HG03066 (cell line): ENCODE results near the gene CREBRF.
"Not testable (repeated sequence)": the region's sequence is repeated elsewhere in the genome, so short reads cannot be mapped to it uniquely, and the experiment has no call there.

Experiments
- ATAC-seq: cut with Tn5 transposase; IDR thresholded peaks from one replicate; pipeline ENCODE4 v1.9.1; 2021; ENCODE audit warnings: low read depth; ENCODE audit not compliant: unreplicated experiment

Gene CREBRF

GRCh38 chr5:173055983-173056782 lies at the start of gene CREBRF:
CREBRF (plus strand) TSS chr5:173056352; CDS start chr5:173080776, 24,424 bp downstream.
- peak; percentile 64 for ATAC-seq

GRCh38 chr5:173010021-173010420 lies 46.1 kb upstream of the CREBRF start:
- no peak for ATAC-seq

- ATAC-seq = no peak
Measured at GRCh38 chr5:173010547-173011464, 45.3 kb upstream of the CREBRF start.

- no peak for ATAC-seq
Measured at GRCh38 chr5:173011566-173011965, 44.6 kb upstream of the CREBRF start.

GRCh38 chr5:173012882-173013281 lies 43.3 kb upstream of the CREBRF start:
- ATAC-seq = no peak

GRCh38 chr5:173014671-173015070 lies 41.5 kb upstream of the CREBRF start:
- no peak for ATAC-seq

- ATAC-seq = no peak
Measured at GRCh38 chr5:173015192-173015591, 41.0 kb upstream of the CREBRF start.

- no peak for ATAC-seq
Measured at GRCh38 chr5:173015598-173016455, 40.3 kb upstream of the CREBRF start.

GRCh38 chr5:173016598-173017046 lies 39.5 kb upstream of the CREBRF start:
- ATAC-seq = no peak

GRCh38 chr5:173017087-173017486 lies 39.1 kb upstream of the CREBRF start:
- not testable (repeated sequence) for ATAC-seq

GRCh38 chr5:173018358-173018757 lies 37.8 kb upstream of the CREBRF start:
- no peak for ATAC-seq

- no peak for ATAC-seq
Measured at GRCh38 chr5:173020154-173020581, 36.0 kb upstream of the CREBRF start.

GRCh38 chr5:173020643-173021042 lies 35.5 kb upstream of the CREBRF start:
- no peak for ATAC-seq

- no peak for ATAC-seq
Measured at GRCh38 chr5:173025651-173026050, 30.5 kb upstream of the CREBRF start.

- no peak for ATAC-seq
Measured at GRCh38 chr5:173027905-173028304, 28.2 kb upstream of the CREBRF start.

GRCh38 chr5:173028811-173029327 lies 27.3 kb upstream of the CREBRF start:
- no peak for ATAC-seq

- no peak for ATAC-seq
Measured at GRCh38 chr5:173029499-173029921, 26.6 kb upstream of the CREBRF start.

GRCh38 chr5:173032096-173032495 lies 24.1 kb upstream of the CREBRF start:
- ATAC-seq = not testable (repeated sequence)

- no peak for ATAC-seq
Measured at GRCh38 chr5:173032730-173033129, 23.4 kb upstream of the CREBRF start.

GRCh38 chr5:173033923-173034322 lies 22.2 kb upstream of the CREBRF start:
- ATAC-seq = no peak
